Dedifferentiated amniotic fluid mesenchymal stem cell (primary cell): ENCODE measurements around the gene GALNT16.

Experiments
- DNase-seq: peaks from one replicate; pipeline ENCODE4 v3.0.0-alpha.2; 2016; ENCODE audit errors: extremely low spot score

GALNT16 gene

DNA sequence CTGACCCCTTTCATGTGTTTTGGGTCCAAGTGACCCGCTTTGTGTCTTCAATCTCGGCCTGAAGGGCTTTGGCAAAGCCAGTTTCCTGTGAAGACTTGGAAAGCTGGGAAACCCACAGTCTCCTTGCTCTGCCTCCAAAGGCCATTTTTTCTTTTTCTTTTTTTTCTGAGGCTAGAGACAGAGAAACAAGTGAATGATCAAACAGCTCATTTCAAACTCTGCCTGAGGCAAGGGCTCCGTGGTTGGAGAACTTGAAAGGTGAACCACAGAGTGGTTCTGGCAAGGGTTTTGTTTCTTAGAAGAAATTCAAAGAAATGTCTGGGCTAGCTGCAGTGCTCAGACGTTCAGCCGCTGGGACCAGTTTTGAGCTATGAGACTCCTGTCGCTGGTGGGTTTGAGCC is 75.4 kb downstream of the GALNT16 start:
- DNase-seq = peak; percentile 36

- no peak for DNase-seq
Observed at GRCh38 chr14:69337984-69338383, 78.0 kb downstream of the GALNT16 start.

- no peak for DNase-seq
Observed at GRCh38 chr14:69339426-69339825, 79.5 kb downstream of the GALNT16 start.

DNA sequence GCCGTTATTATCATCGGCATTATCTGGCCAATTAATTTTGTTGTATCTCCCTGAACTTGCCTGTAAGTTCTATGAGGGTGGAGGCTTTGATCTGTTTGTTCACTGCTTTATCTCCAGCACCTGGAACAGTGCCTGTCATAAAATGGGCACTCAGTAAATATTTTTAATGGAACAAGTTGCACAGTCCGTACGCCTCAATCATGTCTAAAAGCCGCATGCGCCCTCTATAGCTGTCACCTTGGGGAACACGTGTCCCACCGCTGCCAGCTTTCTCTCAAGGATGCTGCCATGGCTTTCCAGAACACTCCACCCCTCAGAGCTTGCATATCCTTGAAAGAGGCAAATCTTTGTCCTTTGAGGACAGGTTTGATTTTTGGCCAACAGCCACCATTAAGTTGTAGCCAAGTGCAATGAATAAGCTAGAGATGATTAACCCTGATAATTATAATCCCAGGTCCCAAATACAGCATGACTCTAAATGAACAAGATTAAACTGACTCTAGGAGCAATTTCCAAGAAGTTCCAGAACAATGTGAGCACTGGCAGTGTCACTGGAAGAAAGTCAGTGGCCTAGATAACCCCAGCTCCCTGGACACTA is 83.1 kb downstream of the GALNT16 start:
- DNase-seq = no peak

DNA sequence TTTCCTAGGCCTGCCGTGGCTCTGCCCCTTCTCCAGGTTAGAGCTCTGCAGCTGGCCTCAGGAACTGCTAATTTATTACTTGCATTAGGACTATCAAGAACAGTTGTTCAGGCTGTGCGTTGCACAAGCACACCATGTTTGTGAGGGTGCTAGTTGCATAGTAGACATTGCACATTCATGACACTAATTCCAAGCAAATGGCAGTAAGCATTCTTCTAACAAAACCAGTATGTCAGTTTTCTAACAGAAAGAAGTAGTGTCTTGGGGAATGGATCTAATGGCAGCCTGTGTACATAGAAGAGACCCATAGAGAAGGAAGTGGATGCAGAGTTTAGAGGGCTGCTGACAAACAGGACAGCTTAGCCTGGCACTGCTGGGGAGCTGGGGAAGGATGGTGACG is 84.2 kb downstream of the GALNT16 start:
- no peak for DNase-seq

- DNase-seq = no peak
Observed at GRCh38 chr14:69345402-69345801, 85.4 kb downstream of the GALNT16 start.

- no peak for DNase-seq
Observed at GRCh38 chr14:69346710-69347109, 86.8 kb downstream of the GALNT16 start.

- DNase-seq = no peak
Observed at GRCh38 chr14:69349091-69349777, 89.3 kb downstream of the GALNT16 start.

GRCh38 chr14:69350892-69351291 is 90.9 kb downstream of the GALNT16 start:
- DNase-seq = no peak

- no peak for DNase-seq
Observed at GRCh38 chr14:69351385-69351784, 91.4 kb downstream of the GALNT16 start.

DNA sequence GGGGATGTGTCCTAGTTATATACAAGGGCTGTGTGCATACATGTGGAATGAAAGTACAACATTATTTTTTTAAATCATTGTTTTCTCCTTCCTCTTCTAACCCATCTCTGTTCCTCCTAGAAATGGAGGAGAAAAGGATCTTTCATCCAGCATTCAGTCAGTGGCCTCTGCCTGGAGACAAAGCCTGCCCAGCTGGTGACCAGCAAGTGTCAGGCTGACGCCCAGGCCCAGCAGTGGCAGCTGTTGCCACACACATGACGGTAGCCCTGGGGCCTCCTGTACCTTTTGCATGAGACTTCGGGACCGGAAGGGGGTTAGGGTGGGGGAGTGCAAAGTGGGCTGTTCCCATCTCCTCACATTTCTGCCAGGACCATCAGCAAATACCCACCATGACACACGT is 92.0 kb downstream of the GALNT16 start:
- no peak for DNase-seq

GRCh38 chr14:69353168-69353567 is 93.2 kb downstream of the GALNT16 start:
- no peak for DNase-seq

- no peak for DNase-seq
Observed at GRCh38 chr14:69354383-69355153, 94.6 kb downstream of the GALNT16 start.

DNA sequence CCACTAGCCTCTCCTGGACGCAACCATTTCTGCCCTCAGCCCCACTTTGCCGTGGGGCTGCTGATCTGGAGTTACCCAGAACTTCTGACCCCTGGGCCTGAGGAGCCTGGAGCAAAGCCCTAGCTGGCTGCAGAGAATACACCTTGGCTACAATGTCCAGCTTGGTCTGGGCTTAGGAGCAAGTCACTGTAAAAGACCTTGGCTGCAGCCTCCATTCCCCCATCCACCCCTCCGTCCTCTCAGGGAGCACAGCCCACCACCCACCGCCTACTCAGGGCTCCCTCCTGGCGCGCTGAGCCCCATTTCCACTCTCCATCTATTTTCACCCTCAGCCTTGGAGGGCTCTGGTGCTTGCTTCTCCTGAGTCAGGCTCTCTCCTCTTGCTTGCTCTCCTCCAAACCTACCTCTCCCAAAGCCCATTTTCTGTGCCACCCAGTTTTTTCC is 95.2 kb downstream of the GALNT16 start:
- DNase-seq = no peak

DNA sequence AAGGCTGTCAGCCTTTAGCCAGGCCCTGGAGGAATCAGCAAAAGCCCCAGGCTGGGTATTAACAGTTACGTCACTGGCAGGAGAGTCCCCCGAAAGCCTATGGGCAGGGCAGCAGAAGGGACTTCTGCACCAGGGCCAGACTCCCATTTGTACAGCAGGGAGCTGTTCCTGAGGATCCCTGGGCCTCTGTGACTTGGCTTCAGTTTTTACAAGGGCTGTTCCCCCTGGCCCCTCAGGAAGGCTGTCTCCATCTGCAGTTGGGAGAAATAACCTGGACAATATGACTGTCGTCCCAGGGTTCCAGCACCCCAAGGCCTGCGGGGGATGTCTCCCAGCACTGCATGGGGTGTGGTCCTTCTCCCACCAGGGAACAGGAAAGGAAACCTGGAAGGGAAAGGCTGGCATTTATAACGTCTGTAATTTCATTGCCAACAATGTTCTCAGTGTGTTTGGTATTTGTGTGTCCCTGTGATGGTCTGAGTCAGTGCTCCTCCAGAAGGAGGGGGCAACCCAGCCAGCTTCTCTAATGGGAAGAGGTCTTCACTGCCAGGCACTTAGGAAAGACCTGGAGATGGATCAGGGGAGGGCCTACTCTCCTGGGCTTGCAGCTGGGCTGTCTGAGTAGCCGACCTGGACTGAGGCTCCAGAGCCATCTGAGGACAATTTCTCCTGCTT is 95.8 kb downstream of the GALNT16 start:
- DNase-seq = peak; percentile 66

- no peak for DNase-seq
Observed at GRCh38 chr14:69356903-69357543, 97.1 kb downstream of the GALNT16 start.

- DNase-seq = no peak
Observed at GRCh38 chr14:69357544-69358200, 97.7 kb downstream of the GALNT16 start.

DNA sequence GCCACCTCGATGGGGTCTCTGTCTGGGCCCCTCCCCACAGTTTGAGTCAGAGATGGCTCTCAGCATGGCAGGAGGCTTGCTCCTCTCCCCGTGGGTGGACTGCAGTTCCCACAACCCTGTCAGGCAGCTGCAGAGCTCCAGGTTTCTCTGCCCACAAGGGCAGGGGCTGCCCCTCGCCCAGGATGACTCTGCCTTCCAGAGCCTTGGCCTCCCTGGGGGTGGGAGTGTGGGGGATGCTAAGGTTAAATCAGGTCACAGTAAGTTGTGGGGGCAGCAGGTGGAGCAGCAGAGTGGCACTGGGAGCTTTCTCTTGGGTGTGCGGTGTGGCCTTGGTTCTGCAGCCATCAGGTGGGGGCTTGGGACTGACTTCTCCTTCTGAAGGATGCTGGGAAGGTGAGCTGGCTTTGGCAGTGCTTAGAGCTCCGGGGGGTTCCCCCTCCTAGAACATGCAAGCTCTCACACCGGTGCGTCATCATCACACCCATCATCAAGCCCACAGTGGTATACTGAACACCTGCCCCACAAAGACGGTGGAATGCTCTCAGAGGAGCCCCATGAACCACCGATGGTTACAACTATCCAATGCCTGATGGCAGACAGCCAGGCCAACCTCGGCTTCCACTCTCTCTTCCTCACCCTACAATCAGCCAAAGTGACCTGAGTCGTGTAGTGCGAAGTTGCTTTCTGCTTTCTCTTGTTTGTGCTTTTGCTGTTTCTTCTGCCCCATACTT is 98.4 kb downstream of the GALNT16 start:
- no peak for DNase-seq

DNA sequence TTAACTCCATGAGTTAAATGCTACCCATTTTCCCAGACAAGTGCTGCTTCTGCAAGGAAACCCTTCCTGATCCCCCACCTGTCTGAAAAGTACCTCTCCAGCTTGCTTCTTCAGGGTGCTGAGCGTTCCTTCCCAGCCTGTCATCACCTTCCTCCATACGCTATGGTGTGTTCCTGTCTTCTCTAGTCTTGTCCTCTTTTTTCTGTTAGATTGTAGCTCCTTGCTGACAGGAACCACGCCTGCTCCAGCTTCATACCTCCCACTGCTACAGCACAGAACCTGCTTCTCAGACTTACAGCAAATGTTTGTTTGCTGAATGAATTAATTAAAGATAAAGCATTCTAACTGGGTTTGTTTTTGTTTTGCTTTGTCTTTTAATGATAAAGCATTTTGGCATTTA is 99.0 kb downstream of the GALNT16 start:
- no peak for DNase-seq

- no peak for DNase-seq
Observed at GRCh38 chr14:69360438-69361108, 100.6 kb downstream of the GALNT16 start.
